Rectal smooth muscle tissue (tissue), 1 donor: Measurements from ENCODE around the gene IFNL3.
"Not testable (repeated sequence)": the region's sequence is repeated elsewhere in the genome, so short reads cannot be mapped to it uniquely, and the experiment has no call there.

Source experiments
- H3K27ac ChIP-seq: one replicate; pipeline ENCODE4 v1.7.0; 2013; ENCODE audit warnings: low read depth, low read length, inconsistent platforms
- H3K27me3 ChIP-seq: one replicate; pipeline ENCODE4 v1.7.0; 2013; ENCODE audit warnings: low read length; ENCODE audit not compliant: control insufficient read depth, insufficient read depth
- H3K36me3 ChIP-seq: one replicate; pipeline ENCODE4 v1.7.0; 2013; ENCODE audit warnings: low read length; ENCODE audit not compliant: control insufficient read depth, insufficient read depth
- H3K4me1 ChIP-seq: one replicate; pipeline ENCODE4 v1.7.0; 2013; ENCODE audit warnings: low read length; ENCODE audit not compliant: control insufficient read depth, insufficient read depth
- H3K4me3 ChIP-seq: one replicate; pipeline ENCODE4 v1.7.0; 2013; ENCODE audit warnings: low read length
- H3K9ac ChIP-seq: one replicate; pipeline ENCODE4 v1.7.0; 2013; ENCODE audit warnings: low read length

IFNL3 gene

GRCh38 chr19:39247701-39248664 is 3.2 kb upstream of the IFNL3 start:
- H3K27me3 ChIP-seq = peaks cover 13% of the 10 kb centered on the region

GRCh38 chr19:39246951-39247669 is 2.3 kb upstream of the IFNL3 start:
- H3K27ac ChIP-seq = no peak overlapping the region
- H3K27me3 ChIP-seq = peaks cover 13% of the 10 kb centered on the region
- H3K4me3 ChIP-seq = peak overlapping the region; percentile 27
- no peaks in the 10 kb centered on the region for H3K36me3 ChIP-seq
- H3K4me1 ChIP-seq = no peaks in the 10 kb centered on the region
- H3K9ac ChIP-seq = no peak overlapping the region

More at GRCh38 chr19:39247701-39248664, 3.2 kb upstream of the IFNL3 start:
- Histone ChIP-seq H3K9ac (no peak overlapping the region), H3K36me3 (no peaks in the 10 kb centered on the region), H3K4me3 (peak overlapping the region; percentile 27), H3K27ac (no peak overlapping the region), H3K4me1 (no peaks in the 10 kb centered on the region)

- H3K36me3 ChIP-seq, H3K4me1 ChIP-seq, H3K4me3 ChIP-seq, H3K9ac ChIP-seq, H3K27ac ChIP-seq: not testable (repeated sequence)
- H3K27me3 ChIP-seq = peaks cover 13% of the 10 kb centered on the region
Observed at GRCh38 chr19:39245166-39245565, 360 bp upstream of the IFNL3 start.

GRCh38 chr19:39243741-39244140 is 1.1 kb downstream of the IFNL3 start:
- H3K9ac ChIP-seq, H3K4me3 ChIP-seq, H3K4me1 ChIP-seq, H3K36me3 ChIP-seq, H3K27ac ChIP-seq: not testable (repeated sequence)
- H3K27me3 ChIP-seq = peaks cover 10% of the 10 kb centered on the region

- H3K36me3 ChIP-seq = no peaks in the 10 kb centered on the region
- H3K27ac ChIP-seq = no peak overlapping the region
- H3K27me3 ChIP-seq = no peaks in the 10 kb centered on the region
- H3K4me1 ChIP-seq = no peaks in the 10 kb centered on the region
- H3K4me3 ChIP-seq = no peak overlapping the region
- H3K9ac ChIP-seq = no peak overlapping the region
Observed at GRCh38 chr19:39240421-39240820, 4.4 kb downstream of the IFNL3 start.

- no peak overlapping the region for H3K27ac ChIP-seq
- H3K9ac ChIP-seq = no peak overlapping the region
- H3K36me3 ChIP-seq = no peaks in the 10 kb centered on the region
- no peaks in the 10 kb centered on the region for H3K27me3 ChIP-seq
- H3K4me3 ChIP-seq = no peak overlapping the region
- no peaks in the 10 kb centered on the region for H3K4me1 ChIP-seq
Observed at GRCh38 chr19:39238944-39239343, 5.9 kb downstream of the IFNL3 start.

GRCh38 chr19:39238209-39238608 is 6.6 kb downstream of the IFNL3 start:
- Histone ChIP-seq H3K27ac (no peak overlapping the region), H3K27me3 (no peaks in the 10 kb centered on the region), H3K4me1 (no peaks in the 10 kb centered on the region), H3K4me3 (no peak overlapping the region), H3K36me3 (no peaks in the 10 kb centered on the region), H3K9ac (no peak overlapping the region)

- no peaks in the 10 kb centered on the region for H3K4me1 ChIP-seq
- no peak overlapping the region for H3K27ac ChIP-seq
- H3K4me3 ChIP-seq = no peak overlapping the region
- H3K9ac ChIP-seq = no peak overlapping the region
- H3K27me3 ChIP-seq = no peaks in the 10 kb centered on the region
- no peaks in the 10 kb centered on the region for H3K36me3 ChIP-seq
Observed at GRCh38 chr19:39237200-39238184, 7.3 kb downstream of the IFNL3 start.

- Histone ChIP-seq H3K4me1 (no peaks in the 10 kb centered on the region), H3K9ac (no peak overlapping the region), H3K36me3 (no peaks in the 10 kb centered on the region), H3K27ac (no peak overlapping the region), H3K27me3 (no peaks in the 10 kb centered on the region), H3K4me3 (no peak overlapping the region)
Observed at GRCh38 chr19:39236527-39236926, 8.3 kb downstream of the IFNL3 start.

GRCh38 chr19:39232708-39233107 is 12.1 kb downstream of the IFNL3 start:
- H3K27ac ChIP-seq = no peak overlapping the region
- no peak overlapping the region for H3K9ac ChIP-seq
- no peaks in the 10 kb centered on the region for H3K27me3 ChIP-seq

GRCh38 chr19:39230096-39230764 is 14.6 kb downstream of the IFNL3 start:
- no peaks in the 10 kb centered on the region for H3K27me3 ChIP-seq
- H3K36me3 ChIP-seq = no peaks in the 10 kb centered on the region
- no peak overlapping the region for H3K27ac ChIP-seq
- no peak overlapping the region for H3K4me3 ChIP-seq
- H3K9ac ChIP-seq = no peak overlapping the region
- no peaks in the 10 kb centered on the region for H3K4me1 ChIP-seq

More at GRCh38 chr19:39232708-39233107, 12.1 kb downstream of the IFNL3 start:
- Histone ChIP-seq H3K4me1 (no peaks in the 10 kb centered on the region), H3K36me3 (no peaks in the 10 kb centered on the region), H3K4me3 (no peak overlapping the region)
